ENCODE results near the gene GPC5.
"Not testable (repeated sequence)": the region's sequence is repeated elsewhere in the genome, so short reads cannot be mapped to it uniquely, and the experiment has no call there.

GPC5 gene

DNA sequence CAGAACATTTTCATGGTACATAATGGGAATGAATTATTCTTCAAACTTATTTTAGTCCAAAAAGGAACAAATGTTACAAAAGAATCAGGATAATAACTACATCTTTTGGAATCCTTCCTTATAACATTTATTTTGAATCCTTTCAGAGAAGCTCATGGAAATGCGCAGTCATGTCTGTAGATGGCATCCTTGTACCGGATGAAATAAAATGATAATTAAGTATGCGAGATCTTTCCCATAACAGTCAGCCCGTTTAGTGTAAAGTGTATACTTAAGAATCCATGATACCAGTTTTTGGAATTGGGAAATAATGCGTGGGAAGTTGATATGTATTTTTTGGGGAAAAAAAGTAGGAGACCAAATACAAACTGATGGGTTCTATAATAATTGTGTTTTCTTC, 418.8 kb downstream of the GPC5 start:
- DNase-seq (ENCODE audit: extremely low read depth in 1 of 2, low read depth in 1 of 2) = no peak

DNA sequence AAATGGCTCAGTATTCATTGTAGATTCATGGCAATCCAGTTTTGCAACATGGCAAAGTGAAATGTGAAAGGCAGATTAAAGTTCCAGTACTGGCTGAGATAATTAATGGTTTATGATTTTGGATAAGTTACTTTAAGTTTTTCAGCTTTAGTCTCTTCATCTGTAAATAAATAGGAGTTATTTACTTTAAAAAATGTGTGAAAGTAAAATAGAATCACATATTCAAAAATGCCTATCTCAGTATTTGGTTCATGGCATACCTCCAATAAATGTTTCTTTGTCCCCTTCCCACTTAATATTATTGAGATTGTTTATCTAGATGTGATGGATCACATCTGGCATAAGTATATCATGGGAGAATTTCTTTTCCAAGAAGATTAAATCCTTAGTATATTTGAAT, 426.0 kb downstream of the GPC5 start:
- no peak for DNase-seq (ENCODE audit: extremely low read depth in 1 of 2, low read depth in 1 of 2)

DNA sequence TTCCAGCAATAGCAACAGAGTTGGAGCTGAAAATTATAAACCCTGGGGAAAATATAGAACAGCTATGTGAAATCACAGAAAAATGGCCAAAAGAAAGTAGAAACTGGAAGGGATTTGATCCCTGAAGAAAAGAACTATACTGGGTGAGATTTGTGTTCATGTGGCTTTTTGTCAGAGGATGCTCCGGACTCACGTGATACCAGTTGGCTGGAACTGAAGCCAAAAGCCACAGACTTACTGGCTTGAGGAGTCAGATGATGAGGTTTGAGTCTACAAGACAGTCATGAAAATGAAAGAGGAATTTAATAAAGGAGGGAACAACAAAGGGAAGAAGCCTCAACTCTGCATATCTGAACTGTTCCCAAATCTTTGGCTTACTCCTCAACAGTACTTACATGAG, 427.1 kb downstream of the GPC5 start:
- no peak for DNase-seq (ENCODE audit: extremely low read depth in 1 of 2, low read depth in 1 of 2)

DNA sequence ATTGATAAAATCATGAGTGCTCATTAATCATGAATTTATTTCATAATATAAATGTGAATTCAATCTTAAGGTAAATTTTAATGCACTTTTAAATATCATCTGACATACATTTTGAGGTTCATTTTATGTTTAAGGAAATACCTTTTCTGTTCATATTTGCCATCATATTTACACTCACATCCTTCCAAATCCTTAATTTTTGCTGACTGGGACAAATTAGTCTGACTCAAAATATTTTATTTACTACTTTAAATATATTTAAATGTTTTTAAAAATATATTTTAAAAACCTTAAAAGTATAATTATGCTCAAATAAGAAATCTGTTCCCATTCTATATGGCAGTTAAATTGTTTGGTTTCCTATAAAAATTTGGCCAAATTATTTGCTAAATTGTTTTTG, 438.1 kb downstream of the GPC5 start:
- DNase-seq (ENCODE audit: extremely low read depth in 1 of 2, low read depth in 1 of 2) = no peak

DNA sequence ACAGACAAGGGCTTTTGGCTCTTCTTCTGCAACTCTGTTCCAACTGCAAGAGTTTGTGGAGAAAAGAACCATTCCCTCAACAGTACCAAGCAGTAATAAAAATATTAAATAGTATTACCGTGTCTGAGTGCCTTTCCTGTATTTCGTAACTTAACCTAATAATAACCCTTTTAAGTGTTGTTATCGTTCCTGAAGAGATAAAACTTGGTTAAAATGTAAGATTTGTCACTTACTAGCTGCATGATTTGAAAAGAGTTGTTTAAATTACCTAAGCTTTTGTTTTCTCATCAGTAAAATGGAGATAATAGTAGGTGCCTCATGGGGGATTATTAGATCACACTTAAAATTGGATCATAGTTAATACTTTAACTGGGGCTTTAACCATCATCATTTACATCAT, 447.2 kb downstream of the GPC5 start:
- DNase-seq (ENCODE audit: extremely low read depth in 1 of 2, low read depth in 1 of 2) = no peak

DNA sequence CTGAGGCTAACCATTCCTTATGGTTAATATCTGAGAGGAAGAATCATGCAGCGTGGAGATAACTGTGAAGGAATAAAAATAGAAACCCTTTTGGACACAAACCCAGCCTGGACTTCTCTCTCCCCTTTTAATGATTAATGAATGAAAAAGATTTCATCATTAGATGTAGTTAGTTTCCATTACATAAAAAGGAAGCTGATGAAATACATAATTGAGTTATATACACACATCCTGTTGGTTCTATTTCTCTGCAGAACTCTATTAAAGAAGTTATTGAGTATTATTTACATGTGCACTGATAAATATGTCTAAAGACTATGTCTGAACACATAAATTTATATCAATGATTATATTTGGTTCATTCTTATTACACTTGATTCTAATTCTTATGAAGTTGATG, 465.3 kb downstream of the GPC5 start:
- no peak for DNase-seq (ENCODE audit: extremely low read depth in 1 of 2, low read depth in 1 of 2)

DNA sequence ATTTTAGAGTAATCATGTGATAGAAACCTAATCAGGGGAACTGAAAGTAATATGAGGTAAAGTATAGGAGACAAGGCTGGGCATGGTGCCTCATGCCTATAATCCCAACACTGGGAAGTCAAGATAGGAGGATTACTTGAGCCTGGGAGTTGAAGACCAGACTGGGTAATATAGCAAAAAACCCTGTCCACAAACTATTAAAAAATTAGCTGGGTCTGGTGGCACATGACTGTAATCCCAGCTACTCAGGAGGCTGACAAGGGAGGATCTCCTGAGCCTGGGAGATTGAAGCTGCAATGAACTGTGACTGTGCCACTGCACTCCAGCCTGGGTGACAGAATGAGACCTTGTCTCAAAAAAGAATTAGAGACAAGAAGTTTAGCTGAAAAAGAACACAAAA, 469.9 kb downstream of the GPC5 start:
- DNase-seq (ENCODE audit: extremely low read depth in 1 of 2, low read depth in 1 of 2) = no peak

DNA sequence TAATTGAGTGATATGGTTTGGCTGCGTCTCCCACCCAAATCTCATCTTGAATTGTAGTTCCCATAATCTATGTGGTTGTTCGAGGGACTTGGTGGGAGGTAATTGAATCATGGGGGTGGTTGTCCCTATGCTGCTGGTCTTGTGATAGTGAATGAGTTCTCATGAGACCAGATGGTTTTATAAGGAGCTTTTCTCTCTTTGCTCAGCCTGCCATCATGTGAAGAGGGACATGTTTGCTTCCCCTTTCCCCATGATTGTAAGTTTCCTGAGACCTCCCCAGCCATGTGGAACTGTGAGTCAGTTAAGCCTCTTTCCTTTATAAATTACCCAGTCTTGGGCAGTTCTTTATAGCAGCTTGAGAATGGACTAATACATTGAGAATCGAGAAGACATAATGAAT, 480.1 kb downstream of the GPC5 start:
- DNase-seq (ENCODE audit: extremely low read depth in 1 of 2, low read depth in 1 of 2) = no peak

DNA sequence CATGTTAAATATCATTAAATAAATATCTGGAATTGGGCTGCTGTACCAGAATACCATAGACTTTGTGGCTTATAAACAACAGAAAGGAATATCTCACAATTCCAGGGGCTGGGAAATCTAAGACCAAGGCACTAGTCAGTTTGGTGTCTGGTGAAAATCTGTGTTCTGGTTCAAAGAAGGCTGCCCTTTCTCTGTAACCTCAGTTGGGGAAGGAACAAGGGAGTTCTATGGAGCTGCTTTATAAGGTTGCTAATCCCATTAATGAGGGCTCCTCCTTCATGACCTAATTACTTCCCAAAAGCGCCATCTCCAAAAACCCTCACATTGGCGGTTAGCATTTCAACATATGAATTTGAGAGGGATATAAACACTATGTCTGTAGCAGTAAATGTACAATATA, 480.9 kb downstream of the GPC5 start:
- no peak for DNase-seq (ENCODE audit: extremely low read depth in 1 of 2, low read depth in 1 of 2)

DNA sequence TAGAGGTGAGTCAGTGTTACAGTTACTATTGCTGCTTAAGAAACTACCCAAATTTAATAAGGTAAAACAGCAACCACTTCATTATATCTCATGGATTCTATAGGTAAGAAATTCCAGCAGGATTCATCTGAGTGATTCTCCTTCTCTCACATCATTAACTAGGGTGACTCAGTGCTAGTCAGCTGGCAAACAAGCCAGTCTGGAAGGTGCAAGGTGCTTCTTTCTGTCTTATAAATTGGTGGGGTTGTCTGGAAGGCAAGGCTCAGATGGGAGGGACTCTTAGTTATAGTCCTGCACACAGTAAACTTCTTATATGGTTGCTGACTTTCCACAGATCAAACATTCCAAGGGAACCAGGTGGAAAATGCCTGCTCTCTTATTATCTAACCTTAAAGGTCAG, 484.5 kb downstream of the GPC5 start:
- DNase-seq (ENCODE audit: extremely low read depth in 1 of 2, low read depth in 1 of 2) = no peak

DNA sequence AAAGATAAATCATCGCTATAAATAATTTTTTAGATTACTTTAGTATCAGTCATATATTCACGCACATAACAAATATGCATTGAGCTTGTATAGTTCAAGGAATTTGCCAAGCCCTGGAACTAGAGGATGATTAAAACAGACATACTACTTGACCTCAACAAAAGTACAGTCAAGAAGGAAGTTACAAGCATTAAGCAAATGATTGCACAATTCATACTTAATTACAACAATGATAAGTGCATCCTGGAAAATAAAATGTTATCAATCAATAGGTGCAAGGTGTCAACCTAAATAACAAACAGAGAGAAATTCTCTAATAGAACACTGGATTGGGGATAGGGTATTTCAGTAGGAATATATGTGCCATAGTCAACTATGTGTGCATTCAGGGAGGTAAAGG, 491.2 kb downstream of the GPC5 start:
- no peak for DNase-seq (ENCODE audit: extremely low read depth in 1 of 2, low read depth in 1 of 2)

DNA sequence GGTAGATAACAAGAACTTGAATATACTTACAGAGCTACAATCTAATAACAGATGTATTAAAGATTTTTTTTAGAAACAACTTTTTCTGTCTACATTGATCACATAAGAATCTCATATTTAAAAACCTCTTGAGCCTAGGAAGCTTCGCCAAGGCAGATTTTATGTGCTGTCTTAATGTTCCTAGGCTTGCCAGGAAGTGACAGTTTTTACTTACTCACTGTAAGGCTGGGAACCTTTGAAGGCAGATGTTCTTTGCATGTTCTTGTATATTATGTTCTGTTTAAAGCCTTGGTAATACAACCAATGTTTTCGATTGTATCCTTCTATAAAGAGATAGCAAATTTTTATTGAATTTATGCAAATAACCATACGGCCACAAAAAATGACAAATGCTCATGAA, 492.7 kb downstream of the GPC5 start:
- DNase-seq (ENCODE audit: extremely low read depth in 1 of 2, low read depth in 1 of 2) = no peak

DNA sequence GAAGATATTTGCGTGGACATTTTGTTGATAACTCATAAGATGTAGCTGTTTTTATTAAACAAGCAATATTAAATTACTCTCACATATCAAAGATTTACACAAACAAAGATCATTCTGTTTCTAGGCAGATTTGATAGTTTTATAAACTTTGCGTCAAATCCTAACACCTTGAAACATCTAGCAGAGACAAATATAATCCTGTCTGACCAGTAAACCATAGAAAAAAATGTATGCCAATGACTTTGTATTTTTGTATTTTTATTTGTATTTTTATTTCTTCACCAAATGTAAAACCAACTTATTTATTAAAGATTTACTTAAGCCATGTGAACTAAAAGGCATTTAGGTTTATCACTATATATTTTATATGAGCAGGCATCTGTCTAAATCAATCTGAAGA, 494.6 kb downstream of the GPC5 start:
- DNase-seq (ENCODE audit: extremely low read depth in 1 of 2, low read depth in 1 of 2) = no peak

DNA sequence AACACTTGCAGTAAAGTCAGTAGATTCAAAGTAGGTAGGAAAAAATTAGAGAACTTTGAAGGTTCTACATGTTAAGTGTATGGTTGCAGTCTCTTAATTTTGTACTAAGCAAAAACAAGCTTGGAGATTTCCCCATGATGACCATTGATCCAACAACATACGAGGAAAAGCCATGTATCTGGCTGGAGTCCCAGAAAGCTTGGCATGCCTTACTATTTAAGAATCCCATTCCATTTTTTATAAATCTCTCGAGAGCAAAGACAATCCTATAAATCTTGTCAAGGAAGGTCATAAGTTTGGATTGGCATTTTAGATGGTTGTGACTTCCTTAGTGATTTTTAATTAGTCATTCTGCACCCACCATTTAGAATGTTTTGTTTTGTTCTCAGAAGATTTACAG, 495.9 kb downstream of the GPC5 start:
- no peak for DNase-seq (ENCODE audit: extremely low read depth in 1 of 2, low read depth in 1 of 2)

DNA sequence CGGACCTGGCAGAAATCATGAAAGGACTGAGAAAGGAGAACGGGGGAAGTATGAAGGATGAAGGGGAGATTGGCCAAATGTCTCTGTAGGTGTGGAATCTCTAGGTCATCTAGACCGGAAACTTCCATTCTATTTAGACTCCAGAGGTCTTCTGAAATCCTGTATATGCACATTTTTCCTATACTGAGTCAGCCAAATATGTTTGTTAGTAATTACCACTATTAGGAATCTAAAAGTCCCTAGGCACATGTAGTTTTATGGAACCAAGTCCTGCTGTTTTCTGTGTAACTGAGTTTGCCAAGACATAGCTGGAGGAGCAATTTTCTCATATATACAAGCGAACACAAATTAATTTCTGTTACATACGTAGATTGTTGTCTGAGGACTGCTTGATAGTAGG, 498.1 kb downstream of the GPC5 start:
- DNase-seq (ENCODE audit: extremely low read depth in 1 of 2, low read depth in 1 of 2) = no peak

DNA sequence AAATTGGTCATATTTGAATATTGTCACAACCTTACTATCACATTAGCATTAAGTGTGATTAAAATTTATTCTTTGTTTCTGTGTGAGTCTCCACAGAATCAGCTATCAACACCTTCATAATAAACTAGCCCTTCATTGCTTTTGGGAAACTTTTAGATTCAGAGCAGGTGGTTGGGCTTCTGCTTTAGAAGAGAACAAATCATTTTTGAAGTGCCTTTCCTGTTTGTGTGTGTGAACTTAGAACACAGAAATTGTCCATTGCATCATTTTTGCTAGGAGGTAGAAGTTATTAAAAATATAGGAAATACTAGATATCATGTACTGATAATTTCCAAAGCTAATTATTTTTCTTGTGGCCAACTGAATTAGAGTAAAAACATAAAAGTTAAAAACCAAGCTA, 500.6 kb downstream of the GPC5 start:
- not testable (repeated sequence) for DNase-seq (ENCODE audit: extremely low read depth in 1 of 2, low read depth in 1 of 2)

DNA sequence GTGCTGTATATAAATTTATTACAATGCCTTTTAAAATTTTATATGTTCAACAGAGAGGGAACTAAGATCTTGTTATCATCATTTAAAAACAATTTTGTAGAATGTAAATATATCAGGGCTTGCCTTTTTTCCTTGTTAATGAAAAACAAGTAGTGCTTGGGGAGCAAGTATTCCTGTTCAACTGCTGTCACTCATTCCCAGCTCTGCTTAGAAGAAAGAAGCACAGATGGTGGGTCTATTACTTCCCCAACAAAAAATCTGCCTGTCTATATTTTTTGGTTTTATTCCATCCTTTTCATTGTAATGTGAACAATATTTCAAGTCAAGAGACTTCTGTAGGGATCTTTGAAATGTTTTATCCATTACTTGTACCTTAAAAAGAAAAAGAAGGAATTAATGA, 503.9 kb downstream of the GPC5 start:
- DNase-seq (ENCODE audit: extremely low read depth in 1 of 2, low read depth in 1 of 2) = no peak

DNA sequence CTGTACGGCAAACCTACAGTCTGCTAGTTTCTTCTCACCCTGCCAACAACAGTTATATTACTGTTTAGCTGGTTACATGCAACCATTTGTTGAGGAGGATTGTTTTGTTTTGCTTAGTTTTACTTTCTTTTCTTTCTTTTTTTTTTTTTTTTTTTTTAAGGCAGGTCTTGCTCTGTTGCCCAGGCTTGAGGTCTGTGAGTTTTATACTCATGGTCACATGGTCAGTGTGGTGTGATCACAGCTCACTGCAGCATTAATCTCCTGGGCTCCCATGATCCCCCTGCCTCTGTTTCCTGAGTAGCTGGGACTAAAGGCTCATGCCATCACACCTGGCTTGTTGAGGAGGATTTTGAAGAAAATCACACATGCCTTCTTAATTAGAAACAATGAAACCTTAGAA, 505.6 kb downstream of the GPC5 start:
- DNase-seq (ENCODE audit: extremely low read depth in 1 of 2, low read depth in 1 of 2) = no peak

DNA sequence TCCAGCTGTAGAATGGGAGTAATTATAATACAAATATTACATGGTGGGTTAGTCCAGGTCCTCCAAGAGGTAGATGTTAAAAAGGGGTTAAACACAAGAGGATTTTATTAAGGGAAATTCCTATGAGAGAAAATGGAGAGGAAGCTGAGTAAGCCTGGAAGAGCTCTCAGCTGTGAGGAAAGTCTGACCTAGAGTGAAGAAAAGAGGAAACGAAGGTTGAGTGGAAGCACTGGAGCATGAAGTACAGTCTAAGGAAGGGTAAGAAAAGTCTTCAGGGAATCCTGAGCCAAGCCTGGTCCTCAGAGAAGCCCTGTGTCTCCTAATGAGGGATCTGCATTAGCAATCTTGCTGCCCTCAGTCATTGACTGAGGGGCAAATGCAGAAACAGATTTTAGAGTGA, 506.2 kb downstream of the GPC5 start:
- no peak for DNase-seq (ENCODE audit: extremely low read depth in 1 of 2, low read depth in 1 of 2)

DNA sequence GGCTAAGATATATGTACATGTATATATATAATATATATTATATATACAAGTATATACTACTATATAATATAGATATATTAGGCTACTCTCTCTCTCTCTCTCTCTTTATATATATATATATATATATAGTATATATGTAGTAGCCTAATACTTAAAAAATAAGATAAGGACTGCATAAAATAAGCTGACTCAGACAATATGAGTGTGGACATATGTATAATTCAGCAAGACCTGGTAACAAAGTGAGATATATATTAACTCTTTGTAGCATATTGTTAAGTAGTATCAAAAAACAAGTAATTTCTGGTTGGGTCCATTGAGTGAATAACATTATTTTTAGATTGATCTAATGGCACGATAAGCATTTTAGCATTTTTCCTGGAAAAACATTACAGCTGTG, 509.0 kb downstream of the GPC5 start:
- no peak for DNase-seq (ENCODE audit: extremely low read depth in 1 of 2, low read depth in 1 of 2)

DNA sequence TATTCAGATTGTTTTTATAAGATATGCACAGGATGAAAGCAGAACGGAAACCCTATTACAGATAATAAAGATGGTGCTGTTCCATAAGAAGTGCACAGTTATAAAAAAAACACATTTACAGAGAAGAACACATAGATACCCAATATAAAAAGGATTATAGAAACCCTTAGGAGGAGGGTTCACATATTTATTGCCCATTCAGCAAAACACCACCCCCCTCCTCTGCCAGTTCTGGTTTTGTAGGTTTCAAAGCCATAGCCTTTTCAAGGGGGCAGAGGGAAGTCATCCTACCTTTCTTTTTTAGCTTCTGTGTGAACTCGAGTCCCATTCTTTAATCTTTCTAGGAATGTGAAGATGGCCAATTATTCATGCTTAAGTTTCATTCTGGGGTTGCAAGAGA, 511.2 kb downstream of the GPC5 start:
- no peak for DNase-seq (ENCODE audit: extremely low read depth in 1 of 2, low read depth in 1 of 2)

DNA sequence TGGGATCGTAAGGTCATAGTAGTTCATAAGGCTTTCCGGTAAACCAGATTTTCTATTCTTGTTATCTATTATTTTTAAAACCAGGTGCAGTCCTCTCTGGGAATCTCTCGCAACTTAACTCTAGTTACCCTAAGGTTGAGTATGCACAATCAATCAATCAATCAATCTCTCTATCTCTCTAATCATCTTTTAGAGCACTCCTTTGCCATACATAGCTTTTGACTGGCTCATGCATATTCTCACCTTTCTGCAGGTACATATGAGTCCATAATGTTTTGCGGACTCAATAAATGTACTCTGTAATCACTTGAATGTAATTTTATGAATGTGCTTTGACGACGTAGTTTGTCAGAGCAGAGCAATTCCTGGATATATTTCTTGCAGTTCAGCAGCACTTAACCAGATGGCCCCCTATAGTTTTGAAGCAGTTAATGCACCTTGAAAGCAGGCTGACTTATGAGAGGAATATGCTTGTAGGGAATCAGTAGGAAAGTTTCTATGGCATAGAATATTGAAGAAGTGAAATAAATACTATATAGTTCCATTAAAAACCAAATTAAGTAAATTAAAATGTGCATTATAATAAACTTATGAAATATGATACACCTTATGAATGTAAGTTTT, 524.7 kb downstream of the GPC5 start:
- DNase-seq (ENCODE audit: extremely low read depth in 1 of 2, low read depth in 1 of 2) = no peak

DNA sequence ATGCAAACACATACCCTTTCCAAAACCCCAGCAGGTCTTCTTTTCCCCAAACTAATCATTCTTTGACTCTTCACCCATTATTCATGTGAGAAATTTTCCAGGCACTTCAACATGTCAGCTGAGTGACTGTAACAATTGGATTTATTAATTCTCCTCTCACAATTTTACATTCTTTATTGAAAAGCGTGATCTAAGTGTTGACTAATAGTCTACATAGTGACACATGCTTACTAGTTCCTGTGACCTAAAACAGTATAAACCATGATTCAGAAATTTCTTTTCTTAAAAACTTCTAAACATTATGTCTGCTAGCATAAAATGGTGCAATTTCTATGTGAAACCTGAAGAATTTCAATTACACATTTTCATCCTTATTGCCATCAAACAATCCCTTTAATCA, 532.3 kb downstream of the GPC5 start:
- DNase-seq (ENCODE audit: extremely low read depth in 1 of 2, low read depth in 1 of 2) = no peak

DNA sequence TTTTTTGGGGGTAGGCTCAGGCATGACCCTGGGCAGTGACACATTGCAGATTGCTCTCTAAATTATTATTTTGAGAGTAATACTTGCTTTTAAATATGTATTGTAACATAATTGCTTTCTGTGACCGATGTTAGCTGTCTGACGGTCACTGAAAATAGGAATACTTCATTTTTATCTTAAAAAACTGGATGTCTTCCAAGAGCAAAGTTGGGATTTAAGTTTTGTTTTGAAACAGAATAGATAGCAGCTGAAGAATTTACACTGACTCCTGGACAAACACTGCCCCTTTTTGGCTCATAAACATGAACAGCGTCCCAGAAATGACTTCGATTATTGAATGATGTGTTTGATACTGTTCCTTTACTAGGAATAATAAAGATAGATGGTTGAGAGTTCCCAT, 535.9 kb downstream of the GPC5 start:
- no peak for DNase-seq (ENCODE audit: extremely low read depth in 1 of 2, low read depth in 1 of 2)

Data from activated CD8-positive, alpha-beta memory T cell treated with anti-CD3 and anti-CD28 coated beads for 1 hour (primary cell).